HCT116 (cell line): Measurements from ENCODE around the gene YBX3. TPM values are rescaled to one million over a fixed set of nuclear protein-coding genes. Genes with fewer than 3 reads are reported as not detected.

Source experiments
- ATAC-seq: fragments of 200-7000 bp; cut with Tn5 transposase; 2 replicates; pipeline ENCODE4 v1.9.1; 2020; ENCODE audit warnings: mild to moderate bottlenecking, moderate library complexity
- BruUV-seq: library from RNA; stranded (reverse); fragments of 400-500 nt; replicated peaks from 2 replicates; lab custom pipeline; 2021; lab: Mats Ljungman, UMichigan
- CTCF ChIA-PET: fragments of 300-600 bp; sonication (Branson Sonifier 250); formaldehyde crosslinking; loops from one replicate; lab custom pipeline; 2021; ENCODE audit warnings: antibody characterized with exemption; lab: Charles Lee
- POLR2A ChIA-PET: fragments of 300-600, 350-600 bp; sonication (Branson Sonifier 250); formaldehyde crosslinking; loops from one replicate; lab custom pipeline; 2021; ENCODE audit warnings: antibody characterized with exemption; lab: Charles Lee
- RAD21 ChIA-PET, 2 experiments: fragments of 300-600 bp; sonication (Branson Sonifier 250); formaldehyde crosslinking; loops; one replicate each; lab custom pipeline; 2023; ENCODE audit warnings: low total read pairs in 2 of 2; ENCODE audit not compliant: uncharacterized antibody in 2 of 2, unreplicated experiment in 2 of 2, low non-redundant PET in 1 of 2; lab: Charles Lee
- DNase-seq: peaks from one replicate; pipeline ENCODE4 v3.0.0-alpha.2; 2010; ENCODE audit warnings: low read depth, low spot score
- H2AFZ ChIP-seq: fragments of 200-600 bp; shearing (Covaris generic), sonication (generic); 2 replicates; pipeline ENCODE4 v1.6.1; 2017; ENCODE audit warnings: low read depth, mixed run types, mixed read lengths, antibody characterized with exemption, low read length; ENCODE audit not compliant: poor library complexity, severe bottlenecking
- H3K27ac ChIP-seq: 2 replicates; pipeline ENCODE4 v1.5.1; 2012; ENCODE audit warnings: low read depth, low read length
- H3K27me3 ChIP-seq: fragments of 200-600 bp; sonication (generic); 2 replicates; pipeline ENCODE4 v1.6.1; 2016; ENCODE audit warnings: mixed run types, low read length, mixed read lengths; ENCODE audit not compliant: insufficient read depth
- H3K36me3 ChIP-seq, 2 experiments: fragments of 200-500 bp in 1 of 2; fragments of 200-600 bp in 1 of 2; sonication (Bioruptor generic) in 1 of 2; sonication (generic) in 1 of 2; 2 replicates each; pipeline versions ENCODE4 v1.5.1 to v1.6.1; 2014 to 2016; ENCODE audit warnings: low read length in 2 of 2, inconsistent platforms in 1 of 2, mixed read lengths in 1 of 2, mixed run types in 1 of 2; ENCODE audit not compliant: insufficient read depth in 2 of 2, control insufficient read depth in 1 of 2
- H3K4me1 ChIP-seq, 2 experiments: fragments of 200-600 bp in 1 of 2; sonication (generic) in 1 of 2; 2 replicates each; pipeline versions ENCODE4 v1.5.1 to v1.6.1; 2012 to 2017; ENCODE audit warnings: low read length in 2 of 2, inconsistent platforms in 1 of 2, mild to moderate bottlenecking in 1 of 2, mixed read lengths in 1 of 2, mixed run types in 1 of 2, moderate library complexity in 1 of 2; ENCODE audit not compliant: insufficient read depth in 2 of 2, control insufficient read depth in 1 of 2
- H3K4me2 ChIP-seq: fragments of 200-600 bp; sonication (generic); 2 replicates; pipeline ENCODE4 v1.6.1; 2017; ENCODE audit warnings: mixed run types, low read length, mixed read lengths
- H3K4me3 ChIP-seq, 2 experiments: fragments of 200-600 bp in 1 of 2; sonication (generic) in 1 of 2; replicated peaks in 1 of 2; 2 replicates each; pipeline ENCODE4 v1.5.1; 2011 to 2016; ENCODE audit warnings: low read length in 2 of 2, control low read depth in 1 of 2, low read depth in 1 of 2, mild to moderate bottlenecking in 1 of 2, mixed read lengths in 1 of 2, mixed run types in 1 of 2
- H3K79me2 ChIP-seq: fragments of 200-600 bp; sonication (generic); 2 replicates; pipeline ENCODE4 v1.6.1; 2017; ENCODE audit warnings: mild to moderate bottlenecking, mixed run types, low read length, moderate library complexity, mixed read lengths; ENCODE audit not compliant: insufficient read depth
- H3K9ac ChIP-seq: fragments of 200-600 bp; sonication (generic); 2 replicates; pipeline ENCODE4 v1.6.1; 2016; ENCODE audit warnings: low read length, mixed read lengths
- H3K9me2 ChIP-seq: fragments of 200-600 bp; sonication (generic), shearing (Covaris generic); 2 replicates; pipeline ENCODE4 v1.6.1; 2017; ENCODE audit warnings: mixed run types, mild to moderate bottlenecking, moderate library complexity; ENCODE audit not compliant: insufficient read depth
- H3K9me3 ChIP-seq, 2 experiments: fragments of 200-500 bp in 1 of 2; fragments of 200-600 bp in 1 of 2; sonication (Bioruptor generic) in 1 of 2; sonication (generic) in 1 of 2; 2 replicates each; pipeline ENCODE4 v1.6.1; 2014 to 2017; ENCODE audit warnings: low read length in 2 of 2, mixed read lengths in 2 of 2, inconsistent platforms in 1 of 2, low read depth in 1 of 2, mild to moderate bottlenecking in 1 of 2, mixed run types in 1 of 2, moderate library complexity in 1 of 2; ENCODE audit not compliant: control insufficient read depth in 1 of 2, insufficient read depth in 1 of 2
- H4K20me1 ChIP-seq: fragments of 200-600 bp; sonication (generic), shearing (Covaris generic); 2 replicates; pipeline ENCODE4 v1.6.1; 2017; ENCODE audit warnings: mixed run types, mild to moderate bottlenecking, moderate library complexity; ENCODE audit not compliant: insufficient read depth
- ATF3 ChIP-seq: IDR thresholded peaks from 2 replicates; pipeline ENCODE4 v1.6.1; 2012
- CEBPB ChIP-seq: IDR thresholded peaks from 2 replicates; pipeline ENCODE4 v1.6.1; 2012; ENCODE audit warnings: low read depth
- CTCF ChIP-seq, 3 experiments: fragments of 200-600 bp in 1 of 3; sonication (generic) in 1 of 3; IDR thresholded peaks in 2 of 3; conservative IDR thresholded peaks in 1 of 3; 2 replicates each; pipeline ENCODE4 v1.5.1; 2012 to 2017; ENCODE audit warnings: low read depth in 2 of 3, low read length in 2 of 3, antibody characterized with exemption in 1 of 3, borderline replicate concordance in 1 of 3, control low read depth in 1 of 3, mild to moderate bottlenecking in 1 of 3, mixed read lengths in 1 of 3, mixed run types in 1 of 3, moderate library complexity in 1 of 3; ENCODE audit not compliant: insufficient read depth in 1 of 3
- EGR1 ChIP-seq: IDR thresholded peaks from 2 replicates; pipeline ENCODE4 v1.6.1; 2012; ENCODE audit warnings: low read depth
- ELF1 ChIP-seq: IDR thresholded peaks from 2 replicates; pipeline ENCODE4 v1.6.1; 2012; ENCODE audit warnings: low read depth, borderline replicate concordance
- EZH2 ChIP-seq: fragments of 200-600 bp; sonication (generic); IDR thresholded peaks from 2 replicates; pipeline ENCODE4 v1.6.1; 2017; ENCODE audit warnings: antibody characterized with exemption, mixed run types
- EZH2phosphoT487 ChIP-seq: fragments of 200-600 bp; IDR thresholded peaks from 2 replicates; pipeline ENCODE4 v1.6.1; 2018; ENCODE audit warnings: antibody characterized with exemption, borderline replicate concordance
- FOSL1 ChIP-seq: IDR thresholded peaks from 2 replicates; pipeline ENCODE4 v1.6.1; 2012; ENCODE audit warnings: low read depth
- JUND ChIP-seq: IDR thresholded peaks from 2 replicates; pipeline ENCODE4 v1.6.1; 2012
- MAX ChIP-seq: IDR thresholded peaks from 2 replicates; pipeline ENCODE4 v1.6.1; 2012
- SIN3A ChIP-seq: IDR thresholded peaks from 2 replicates; pipeline ENCODE4 v1.6.1; 2012; ENCODE audit warnings: low read depth
- SP1 ChIP-seq: IDR thresholded peaks from 2 replicates; pipeline ENCODE4 v1.6.1; 2012; ENCODE audit warnings: low read depth
- SRF ChIP-seq: IDR thresholded peaks from 2 replicates; pipeline ENCODE4 v1.6.1; 2012; ENCODE audit warnings: low read depth
- TCF7L2 ChIP-seq: IDR thresholded peaks from 2 replicates; pipeline ENCODE4 v1.7.0; 2011; ENCODE audit warnings: borderline replicate concordance, inconsistent platforms; ENCODE audit not compliant: insufficient read depth, insufficient read length; ENCODE audit errors: extremely low read depth
- YY1 ChIP-seq: IDR thresholded peaks from 2 replicates; pipeline ENCODE4 v1.6.1; 2011; ENCODE audit warnings: low read length, low read depth, moderate library complexity, mild to moderate bottlenecking; ENCODE audit not compliant: insufficient replicate concordance; ENCODE audit errors: extremely low read depth
- ZBTB33 ChIP-seq: IDR thresholded peaks from 2 replicates; pipeline ENCODE4 v1.6.1; 2011; ENCODE audit warnings: mild to moderate bottlenecking, low read length, moderate library complexity; ENCODE audit not compliant: insufficient replicate concordance; ENCODE audit errors: extremely low read depth
- ZFX ChIP-seq: fragments of 450-650 bp; IDR thresholded peaks from 2 replicates; pipeline ENCODE4 v1.6.1; 2017
- ZNF274 ChIP-seq: fragments of 200-500 bp; sonication (Bioruptor generic); IDR thresholded peaks from 2 replicates; pipeline ENCODE4 v1.6.1; 2014; ENCODE audit warnings: mild to moderate bottlenecking, low read depth, low read length, inconsistent platforms
- intact Hi-C: fragments of 100-400 bp; cut with micrococcal nuclease; formaldehyde crosslinking; loops from 2 replicates; pipeline ENCODE4 v1.10.0; 2022
- total RNA-seq: library from RNA; stranded (reverse); gene quantifications from one replicate; pipeline ENCODE4 v1.2.1, GENCODE V29; 2021; ENCODE audit not compliant: unreplicated experiment

YBX3 gene
- total RNA-seq, 1 experiment from 2014 or later: 419 TPM

- intact Hi-C loops: loop anchor here (5.0 kb wide), 2 partner anchors 141 to 421 kb away; partner anchors contain the start of gene MAGOHB
- POLR2A ChIA-PET: no interaction called here
- no peaks in the 10 kb centered on the region for H3K9me2 ChIP-seq
- H4K20me1 ChIP-seq: no peaks in the 10 kb centered on the region
- no peak overlapping the region for H3K4me3 ChIP-seq
- H3K36me3 ChIP-seq: no peaks in the 10 kb centered on the region
- CTCF ChIA-PET: no interaction called here
- RAD21 ChIA-PET: no interaction called here
- DNase-seq: no peak
- H3K27ac ChIP-seq: no peak overlapping the region
- no peak overlapping the region for H3K9ac ChIP-seq
- H3K4me1 ChIP-seq: peaks cover 0 to 9% of the 10 kb centered on the region in 2 experiments; a peak in 2 of 4 replicates
- no TSS peak for BruUV-seq
- peaks cover 0 to 6% of the 10 kb centered on the region in 2 experiments; a peak in 1 of 4 replicates for H3K9me3 ChIP-seq
- ATAC-seq: no peak
- no peaks in the 10 kb centered on the region for H3K79me2 ChIP-seq
- no peak overlapping the region for H2AFZ ChIP-seq
- H3K27me3 ChIP-seq: no peaks in the 10 kb centered on the region
- TF ChIP-seq TCF7L2 (no peak), ATF3 (no peak), EZH2phosphoT487 (no peak), ZBTB33 (no peak), ZNF274 (no peak), EZH2 (no peak), ZFX (no peak), YY1 (no peak), JUND (no peak), SRF (no peak), SP1 (no peak), ELF1 (no peak), SIN3A (no peak), CTCF (IDR thresholded peaks at IDR 0.05 in 2 of 3, conservative IDR thresholded peaks at IDR 0.05 in 1 of 3; ENCODE audit: borderline replicate concordance in 1 of 3, insufficient read depth in 1 of 3, low read depth in 2 of 3, low read length in 2 of 3) (no peak), EGR1 (no peak), FOSL1 (no peak), MAX (no peak), CEBPB (no peak)
- no peak overlapping the region for H3K4me2 ChIP-seq
Measured at GRCh38 chr12:10753059-10753458, 29.9 kb upstream of the YBX3 start.
